Large intestine (tissue), 12 donors: ENCODE results near the gene GLYATL2. TPM values are rescaled to one million over a fixed set of nuclear protein-coding genes. Genes with fewer than 3 reads are reported as not detected.

Experiments used
- DNase-seq, 2 donors: peaks; one replicate each; pipeline versions ENCODE4 v3.0.0 to v3.0.0-alpha.2; 2013
- H3K27ac ChIP-seq: one replicate; pipeline ENCODE4 v1.5.1; 2013; ENCODE audit warnings: low read length
- H3K27me3 ChIP-seq: 2 replicates; pipeline ENCODE4 v1.6.1; 2013; ENCODE audit warnings: low read length; ENCODE audit not compliant: control insufficient read depth, insufficient read depth
- H3K36me3 ChIP-seq: 2 replicates; pipeline ENCODE4 v1.6.1; 2013; ENCODE audit warnings: low read length; ENCODE audit not compliant: control insufficient read depth, insufficient read depth
- H3K4me1 ChIP-seq: one replicate; pipeline ENCODE4 v1.6.1; 2013; ENCODE audit warnings: low read length; ENCODE audit not compliant: control insufficient read depth, insufficient read depth
- H3K4me3 ChIP-seq: one replicate; pipeline ENCODE4 v1.5.1; 2013; ENCODE audit warnings: low read length
- H3K9me3 ChIP-seq: one replicate; pipeline ENCODE4 v1.6.1; 2013; ENCODE audit warnings: mild to moderate bottlenecking, low read depth, low read length, moderate library complexity; ENCODE audit not compliant: control insufficient read depth
- WGBS: methylation state at CpG from one replicate; pipeline ENCODE4 v1.1.5; 2013; ENCODE audit warnings: low lambda C conversion rate; ENCODE audit not compliant: insufficient coverage; 5-methylcytosine and 5-hydroxymethylcytosine counted together
- long read RNA-seq, 11 donors: transcript quantifications; one replicate each; lab custom pipeline, GENCODE V29; 2026
- polyA plus RNA-seq: library from polyadenylated mRNA; unstranded; fragments of 120-200 nt; gene quantifications from one replicate; pipeline ENCODE4 v1.2.1, GENCODE V29; 2013

Gene GLYATL2
- polyA plus RNA-seq: 0.25 TPM
- long read RNA-seq, donor 1: 0 reads
- long read RNA-seq, donor 2: 0 reads
- long read RNA-seq, donor 3: 0 reads
- long read RNA-seq, donor 4: 0 reads
- long read RNA-seq, donor 5: 0 reads
- long read RNA-seq, donor 6: 0 reads
- long read RNA-seq, donor 7: 0 reads
- long read RNA-seq, donor 8, partial matches to known transcripts: 9 of 9 reads
- long read RNA-seq, donor 8, other reads (novel, unspliced or antisense): 0 of 9 reads
- long read RNA-seq, donor 9: 0 reads
- long read RNA-seq, donor 10: 0 reads
- long read RNA-seq, donor 11: 0 reads

GRCh38 chr11:58844361-58845005, at the start of gene GLYATL2:
GLYATL2 (minus strand) TSS chr11:58844704; CDS start chr11:58839612, 5,092 bp downstream.
- DNase-seq: no peak
- Histone ChIP-seq H3K27me3 (no peaks in the 10 kb centered on the region), H3K36me3 (no peaks in the 10 kb centered on the region), H3K4me3 (no peak within 1 kb of the TSS), H3K9me3 (no peaks in the 10 kb centered on the region), H3K27ac (no peak within 1 kb of the TSS), H3K4me1 (no peaks in the 10 kb centered on the region)
- WGBS: no CpG with 5 or more reads among the region's 3 CpGs

- no peaks in the 10 kb centered on the region for H3K9me3 ChIP-seq
- H3K4me3 ChIP-seq: no peak overlapping the region
- DNase-seq: no peak
- H3K27ac ChIP-seq: no peak overlapping the region
- no peaks in the 10 kb centered on the region for H3K36me3 ChIP-seq
- WGBS: no CpG with 5 or more reads among the region's 2 CpGs
- H3K27me3 ChIP-seq: no peaks in the 10 kb centered on the region
- no peaks in the 10 kb centered on the region for H3K4me1 ChIP-seq
Observed at GRCh38 chr11:58893899-58894298, 49.4 kb upstream of the GLYATL2 start.

GRCh38 chr11:58888579-58888978, 44.1 kb upstream of the GLYATL2 start:
- DNase-seq: no peak
- no peaks in the 10 kb centered on the region for H3K9me3 ChIP-seq
- H3K27me3 ChIP-seq: no peaks in the 10 kb centered on the region
- H3K36me3 ChIP-seq: no peaks in the 10 kb centered on the region
- H3K4me3 ChIP-seq: no peak overlapping the region
- no peak overlapping the region for H3K27ac ChIP-seq
- H3K4me1 ChIP-seq: no peaks in the 10 kb centered on the region

- Histone ChIP-seq H3K9me3 (peaks cover 4% of the 10 kb centered on the region), H3K36me3 (no peaks in the 10 kb centered on the region), H3K27ac (no peak overlapping the region), H3K4me1 (no peaks in the 10 kb centered on the region), H3K27me3 (no peaks in the 10 kb centered on the region), H3K4me3 (no peak overlapping the region)
- no peak for DNase-seq
- no CpG with 5 or more reads among the region's 1 CpG for WGBS
Observed at GRCh38 chr11:58887452-58887851, 42.9 kb upstream of the GLYATL2 start.

GRCh38 chr11:58880625-58881024, 36.1 kb upstream of the GLYATL2 start:
- no peaks in the 10 kb centered on the region for H3K27me3 ChIP-seq
- no peak overlapping the region for H3K4me3 ChIP-seq
- DNase-seq: peak; percentile 23 to 47
- H3K36me3 ChIP-seq: no peaks in the 10 kb centered on the region
- H3K4me1 ChIP-seq: no peaks in the 10 kb centered on the region
- H3K9me3 ChIP-seq: peaks cover 4% of the 10 kb centered on the region
- no CpG with 5 or more reads among the region's 1 CpG for WGBS
- no peak overlapping the region for H3K27ac ChIP-seq

GRCh38 chr11:58880166-58880565, 35.7 kb upstream of the GLYATL2 start:
- Histone ChIP-seq H3K27ac (no peak overlapping the region), H3K27me3 (no peaks in the 10 kb centered on the region), H3K4me3 (no peak overlapping the region), H3K4me1 (no peaks in the 10 kb centered on the region), H3K9me3 (peaks cover 4% of the 10 kb centered on the region), H3K36me3 (no peaks in the 10 kb centered on the region)
- DNase-seq: no peak

GRCh38 chr11:58867556-58867955, 23.1 kb upstream of the GLYATL2 start:
- WGBS: no CpG with 5 or more reads among the region's 2 CpGs
- no peak overlapping the region for H3K4me3 ChIP-seq
- H3K27me3 ChIP-seq: no peaks in the 10 kb centered on the region
- H3K4me1 ChIP-seq: no peaks in the 10 kb centered on the region
- no peaks in the 10 kb centered on the region for H3K9me3 ChIP-seq
- no peak overlapping the region for H3K27ac ChIP-seq
- DNase-seq: no peak
- no peaks in the 10 kb centered on the region for H3K36me3 ChIP-seq

GRCh38 chr11:58866788-58867187, 22.3 kb upstream of the GLYATL2 start:
- H3K27me3 ChIP-seq: no peaks in the 10 kb centered on the region
- no peak overlapping the region for H3K27ac ChIP-seq
- H3K9me3 ChIP-seq: no peaks in the 10 kb centered on the region
- no peaks in the 10 kb centered on the region for H3K36me3 ChIP-seq
- no peak for DNase-seq
- H3K4me1 ChIP-seq: no peaks in the 10 kb centered on the region
- WGBS: no CpG with 5 or more reads among the region's 1 CpG
- H3K4me3 ChIP-seq: no peak overlapping the region

GRCh38 chr11:58864335-58864734, 19.8 kb upstream of the GLYATL2 start:
- Histone ChIP-seq H3K4me1 (no peaks in the 10 kb centered on the region), H3K27ac (no peak overlapping the region), H3K27me3 (no peaks in the 10 kb centered on the region), H3K9me3 (no peaks in the 10 kb centered on the region), H3K36me3 (no peaks in the 10 kb centered on the region), H3K4me3 (no peak overlapping the region)
- no peak for DNase-seq
- 38% methylated on average over 1 of the region's 1 CpG for WGBS

- Histone ChIP-seq H3K27ac (no peak overlapping the region), H3K9me3 (no peaks in the 10 kb centered on the region), H3K4me3 (no peak overlapping the region), H3K4me1 (no peaks in the 10 kb centered on the region), H3K36me3 (no peaks in the 10 kb centered on the region), H3K27me3 (no peaks in the 10 kb centered on the region)
- no CpG with 5 or more reads among the region's 1 CpG for WGBS
- no peak for DNase-seq
Observed at GRCh38 chr11:58863697-58864096, 19.2 kb upstream of the GLYATL2 start.

GRCh38 chr11:58861533-58861932, 17.0 kb upstream of the GLYATL2 start:
- Histone ChIP-seq H3K4me1 (no peaks in the 10 kb centered on the region), H3K36me3 (no peaks in the 10 kb centered on the region), H3K4me3 (no peak overlapping the region), H3K27me3 (no peaks in the 10 kb centered on the region), H3K27ac (no peak overlapping the region), H3K9me3 (no peaks in the 10 kb centered on the region)
- WGBS: 100% methylated on average over 1 of the region's 1 CpG
- DNase-seq: no peak
